Natural killer cell (primary cell): ENCODE measurements around the gene GRM8. TPM values are rescaled to one million over a fixed set of nuclear protein-coding genes. Genes with fewer than 3 reads are reported as not detected.

Source experiments
- ATAC-seq, 3 donors: fragments of 150-1000 bp in 2 of 3; fragments of 200-7000 bp in 1 of 3; cut with Tn5 transposase; 1 replicate in 1 of 3; 2 replicates in 2 of 3; pipeline ENCODE4 v1.10.0; 2021; ENCODE audit warnings: mild to moderate bottlenecking in 2 of 3, moderate library complexity in 2 of 3
- DNase-seq, 2 donors: peaks; one replicate each; pipeline versions ENCODE4 v3.0.0 to v3.0.0-alpha.2; 2013 to 2021; ENCODE audit warnings: mixed read lengths in 1 of 2
- H3K27ac ChIP-seq: one replicate; pipeline ENCODE4 v1.5.1; 2013; ENCODE audit warnings: mild to moderate bottlenecking, low read length
- H3K27me3 ChIP-seq: one replicate; pipeline ENCODE4 v1.6.1; 2013; ENCODE audit warnings: low read length; ENCODE audit not compliant: control insufficient read depth, insufficient read depth
- H3K36me3 ChIP-seq: one replicate; pipeline ENCODE4 v1.6.1; 2013; ENCODE audit warnings: low read length; ENCODE audit not compliant: control insufficient read depth, insufficient read depth
- H3K4me1 ChIP-seq: one replicate; pipeline ENCODE4 v1.6.1; 2013; ENCODE audit warnings: low read length; ENCODE audit not compliant: control insufficient read depth, insufficient read depth
- H3K4me3 ChIP-seq: one replicate; pipeline ENCODE4 v1.5.1; 2013; ENCODE audit warnings: low read length
- H3K9me3 ChIP-seq: one replicate; pipeline ENCODE4 v1.6.1; 2013; ENCODE audit warnings: low read length; ENCODE audit not compliant: control insufficient read depth, insufficient read depth
- H3K27ac Mint-ChIP-seq, 2 donors: one replicate each; pipeline ENCODE4 v1.8.0; 2022; ENCODE audit warnings: mild to moderate bottlenecking in 2 of 2, mixed read lengths in 2 of 2, moderate library complexity in 1 of 2
- H3K27me3 Mint-ChIP-seq, 2 donors: one replicate each; pipeline ENCODE4 v1.8.0; 2022; ENCODE audit warnings: low read depth in 2 of 2, mixed read lengths in 2 of 2
- H3K36me3 Mint-ChIP-seq: one replicate; pipeline ENCODE4 v1.8.0; 2022; ENCODE audit warnings: mixed read lengths
- H3K4me1 Mint-ChIP-seq, 2 donors: one replicate each; pipeline ENCODE4 v1.8.0; 2022; ENCODE audit warnings: mixed read lengths in 2 of 2
- H3K4me3 Mint-ChIP-seq: one replicate; pipeline ENCODE4 v1.8.0; 2022; ENCODE audit warnings: mild to moderate bottlenecking, moderate library complexity, mixed read lengths
- H3K9me3 Mint-ChIP-seq, 2 donors: one replicate each; pipeline ENCODE4 v1.8.0; 2022; ENCODE audit warnings: mixed read lengths in 2 of 2
- CTCF ChIP-seq: fragments of 200-600 bp; IDR thresholded peaks from one replicate; pipeline ENCODE4 v1.8.0; 2022; ENCODE audit warnings: antibody characterized with exemption
- WGBS: methylation state at CpG from one replicate; pipeline ENCODE4 v1.1.7; 2013; ENCODE audit warnings: missing lambda C conversion rate; ENCODE audit not compliant: insufficient coverage; 5-methylcytosine and 5-hydroxymethylcytosine counted together
- intact Hi-C: fragments of 100-400 bp; cut with micrococcal nuclease; formaldehyde crosslinking; loops from one replicate; pipeline ENCODE4 v1.14.2; 2022
- total RNA-seq, 4 donors: library from RNA; stranded (reverse); fragments of 120-200 nt in 1 of 4; gene quantifications; one replicate each; pipeline versions ENCODE4 v1.2.3 to v1.2.4, GENCODE V29; 2013 to 2022

Gene GRM8
- total RNA-seq, 3 donors from 2014 or later (not counting 1 experiment from before 2014, with no cell fraction given) = not detected

- Histone ChIP-seq H3K27me3 (no peaks in the 10 kb centered on the region), H3K4me1 (no peaks in the 10 kb centered on the region), H3K4me3 (no peak overlapping the region), H3K36me3 (no peaks in the 10 kb centered on the region), H3K9me3 (no peaks in the 10 kb centered on the region), H3K27ac (no peak overlapping the region)
- H3K27me3 Mint-ChIP-seq = no peaks in the 10 kb centered on the region
- DNase-seq (no peak), ATAC-seq (no peak)
- no peak overlapping the region for H3K4me3 Mint-ChIP-seq
- WGBS = 88% methylated on average over 3 of the region's 3 CpGs
- no peak for TF ChIP-seq CTCF
- H3K27ac Mint-ChIP-seq = no peak overlapping the region
- no peaks in the 10 kb centered on the region for H3K36me3 Mint-ChIP-seq
- peaks cover 14 to 18% of the 10 kb centered on the region in 2 donors for H3K9me3 Mint-ChIP-seq
- no peaks in the 10 kb centered on the region for H3K4me1 Mint-ChIP-seq
- intact Hi-C loops = no loop called here
Observed at GRCh38 chr7:126718419-126718818, 534.3 kb downstream of the GRM8 start.

- Histone ChIP-seq H3K27ac (no peak overlapping the region), H3K36me3 (no peaks in the 10 kb centered on the region), H3K4me3 (no peak overlapping the region), H3K4me1 (no peaks in the 10 kb centered on the region), H3K27me3 (no peaks in the 10 kb centered on the region), H3K9me3 (no peaks in the 10 kb centered on the region)
- 75% methylated on average over 2 of the region's 2 CpGs for WGBS
- Mint-ChIP-seq H3K36me3 (no peaks in the 10 kb centered on the region), H3K4me3 (no peak overlapping the region), H3K27me3 (no peaks in the 10 kb centered on the region), H3K9me3 (peaks cover 8 to 13% of the 10 kb centered on the region in 2 donors), H3K27ac (no peak overlapping the region), H3K4me1 (no peaks in the 10 kb centered on the region)
- no peak for TF ChIP-seq CTCF
- DNase-seq (no peak), ATAC-seq (no peak)
- intact Hi-C loops = no loop called here
Observed at GRCh38 chr7:126716321-126716720, 536.4 kb downstream of the GRM8 start.

GRCh38 chr7:126715076-126715475 lies 537.7 kb downstream of the GRM8 start:
- WGBS = no CpG with 5 or more reads among the region's 2 CpGs
- Histone ChIP-seq H3K27ac (no peak overlapping the region), H3K4me3 (no peak overlapping the region), H3K9me3 (no peaks in the 10 kb centered on the region), H3K36me3 (no peaks in the 10 kb centered on the region), H3K4me1 (no peaks in the 10 kb centered on the region), H3K27me3 (no peaks in the 10 kb centered on the region)
- TF ChIP-seq CTCF = no peak
- Mint-ChIP-seq H3K4me1 (no peaks in the 10 kb centered on the region), H3K4me3 (no peak overlapping the region), H3K36me3 (no peaks in the 10 kb centered on the region), H3K27me3 (no peaks in the 10 kb centered on the region), H3K27ac (no peak overlapping the region), H3K9me3 (peaks cover 8 to 13% of the 10 kb centered on the region in 2 donors)
- intact Hi-C loops = no loop called here
- DNase-seq (no peak), ATAC-seq (no peak)

- Histone ChIP-seq H3K9me3 (no peaks in the 10 kb centered on the region), H3K36me3 (no peaks in the 10 kb centered on the region), H3K4me3 (no peak overlapping the region), H3K27ac (no peak overlapping the region), H3K27me3 (no peaks in the 10 kb centered on the region), H3K4me1 (no peaks in the 10 kb centered on the region)
- no peak for TF ChIP-seq CTCF
- intact Hi-C loops = no loop called here
- no peaks in the 10 kb centered on the region for H3K27me3 Mint-ChIP-seq
- WGBS = 87% methylated on average over 7 of the region's 7 CpGs
- no peak for ATAC-seq
- no peak for DNase-seq
- H3K36me3 Mint-ChIP-seq = no peaks in the 10 kb centered on the region
- H3K4me3 Mint-ChIP-seq = no peak overlapping the region
- H3K9me3 Mint-ChIP-seq = peaks cover 3 to 5% of the 10 kb centered on the region in 2 donors
- H3K27ac Mint-ChIP-seq = no peak overlapping the region
- H3K4me1 Mint-ChIP-seq = no peaks in the 10 kb centered on the region
Observed at GRCh38 chr7:126702242-126703016, 550.3 kb downstream of the GRM8 start.
